NT2/D1 (cell line): ENCODE data around the gene DRG1.

Experiments used
- YY1 ChIP-seq: IDR thresholded peaks from 2 replicates; pipeline ENCODE4 v1.6.1; 2011; ENCODE audit not compliant: insufficient read length, insufficient read depth
- ZNF274 ChIP-seq: IDR thresholded peaks from 2 replicates; pipeline ENCODE4 v1.6.1; 2011; ENCODE audit warnings: mild to moderate bottlenecking, low read depth, low read length

- TF ChIP-seq ZNF274: no peak
- no peak for TF ChIP-seq YY1
These were observed 26.1 kb downstream of the DRG1 start for GRCh38 chr22:31425331-31426050.
